Measurements from ENCODE around the gene PAEP.
"Not testable (repeated sequence)": the region's sequence is repeated elsewhere in the genome, so short reads cannot be mapped to it uniquely, and the experiment has no call there.

Gene PAEP

DNA sequence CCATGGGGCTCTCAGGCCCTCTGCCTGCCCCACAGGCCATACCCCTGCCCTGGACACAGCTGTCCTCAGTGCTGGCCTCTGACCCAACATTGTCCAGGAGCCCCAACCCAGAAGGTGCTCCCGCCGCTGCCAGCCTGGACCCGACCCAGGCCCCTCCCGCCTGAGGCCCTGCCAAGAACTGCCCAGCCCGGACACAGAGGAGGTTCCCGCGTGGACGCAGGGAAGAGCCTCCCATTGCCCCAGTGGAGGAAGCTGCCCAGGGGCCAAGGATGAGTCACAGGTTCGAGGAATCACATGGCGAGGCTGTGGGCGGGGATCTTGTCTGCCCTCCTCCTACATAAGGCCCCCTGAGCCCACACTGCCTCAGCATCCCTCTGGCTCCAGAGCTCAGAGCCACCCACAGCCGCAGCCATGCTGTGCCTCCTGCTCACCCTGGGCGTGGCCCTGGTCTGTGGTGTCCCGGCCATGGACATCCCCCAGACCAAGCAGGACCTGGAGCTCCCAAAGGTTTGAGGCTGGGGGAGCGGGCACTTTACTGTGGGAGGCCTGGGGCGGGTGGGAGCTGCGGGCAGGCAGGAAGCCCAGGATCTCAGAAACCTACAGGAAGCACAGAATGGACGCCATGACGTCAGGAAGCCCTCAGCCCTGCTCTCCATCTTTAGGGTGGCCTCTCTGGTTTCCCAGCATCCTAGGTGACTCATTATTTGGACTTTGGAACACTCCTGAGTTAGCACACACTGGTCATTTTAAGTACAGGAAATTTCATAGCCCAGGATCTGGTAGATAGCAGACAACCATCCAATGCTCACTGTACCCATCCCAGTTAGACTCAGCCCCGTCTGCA lies at the start of gene PAEP:
PAEP (plus strand) TSS at position 366 of the 844 bp plus-strand sequence.
- Mint-ChIP-seq H3K4me3 (no peak within 1 kb of the TSS), H3K36me3 (ENCODE audit: low read depth) (no peaks in the 10 kb centered on the region), H3K9me3 (no peaks in the 10 kb centered on the region), H3K27me3 (peaks cover 22% of the 10 kb centered on the region), H3K27ac (no peak within 1 kb of the TSS), H3K4me1 (ENCODE audit: low read depth) (no peaks in the 10 kb centered on the region)

DNA sequence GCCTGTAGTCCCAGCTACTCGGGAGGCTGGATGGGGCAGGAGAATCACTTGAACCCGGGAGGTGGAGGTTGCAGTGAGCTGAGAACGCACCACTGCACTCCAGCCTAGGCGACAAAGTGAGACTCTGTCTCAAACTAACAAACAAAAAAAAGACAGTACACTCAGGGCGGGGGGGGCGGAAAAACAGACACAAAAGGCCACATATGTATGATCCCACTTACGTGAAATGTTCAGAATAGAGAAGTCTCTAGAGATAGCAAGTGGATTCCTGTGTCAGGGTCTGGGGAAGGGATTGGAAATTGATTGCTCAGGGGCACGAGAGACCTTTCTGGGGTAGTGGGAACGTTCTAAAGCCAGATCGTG lies 49.3 kb upstream of the PAEP start:
- Mint-ChIP-seq H3K27ac (no peak overlapping the region), H3K4me3 (no peak overlapping the region), H3K27me3 (peaks cover 3% of the 10 kb centered on the region), H3K9me3 (peaks cover 10% of the 10 kb centered on the region), H3K4me1 (ENCODE audit: low read depth) (peaks cover 15% of the 10 kb centered on the region), H3K36me3 (ENCODE audit: low read depth) (no peaks in the 10 kb centered on the region)

DNA sequence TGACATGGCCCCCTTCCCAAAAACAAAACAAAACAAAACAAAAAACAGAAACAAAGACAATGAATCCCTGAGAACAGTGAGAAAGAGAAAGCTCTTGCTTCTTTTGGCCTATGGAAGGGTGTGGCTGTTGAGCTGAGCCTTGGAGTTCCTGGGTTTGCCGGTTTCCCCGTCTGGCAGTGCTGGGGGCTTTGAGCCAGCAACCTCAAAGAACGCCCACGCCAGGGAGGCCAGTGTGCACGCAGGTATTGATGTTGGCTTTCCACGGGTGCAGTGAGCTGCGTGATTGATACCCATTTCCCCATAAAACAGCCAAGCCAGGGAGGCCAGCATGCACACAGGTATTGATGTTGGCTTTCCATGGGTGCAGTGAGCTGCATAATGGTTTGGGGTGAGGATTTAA lies 48.7 kb upstream of the PAEP start:
- Mint-ChIP-seq H3K4me1 (ENCODE audit: low read depth) (peaks cover 15% of the 10 kb centered on the region), H3K9me3 (peaks cover 10% of the 10 kb centered on the region), H3K36me3 (ENCODE audit: low read depth) (no peaks in the 10 kb centered on the region), H3K4me3 (no peak overlapping the region), H3K27ac (no peak overlapping the region), H3K27me3 (peaks cover 7% of the 10 kb centered on the region)

DNA sequence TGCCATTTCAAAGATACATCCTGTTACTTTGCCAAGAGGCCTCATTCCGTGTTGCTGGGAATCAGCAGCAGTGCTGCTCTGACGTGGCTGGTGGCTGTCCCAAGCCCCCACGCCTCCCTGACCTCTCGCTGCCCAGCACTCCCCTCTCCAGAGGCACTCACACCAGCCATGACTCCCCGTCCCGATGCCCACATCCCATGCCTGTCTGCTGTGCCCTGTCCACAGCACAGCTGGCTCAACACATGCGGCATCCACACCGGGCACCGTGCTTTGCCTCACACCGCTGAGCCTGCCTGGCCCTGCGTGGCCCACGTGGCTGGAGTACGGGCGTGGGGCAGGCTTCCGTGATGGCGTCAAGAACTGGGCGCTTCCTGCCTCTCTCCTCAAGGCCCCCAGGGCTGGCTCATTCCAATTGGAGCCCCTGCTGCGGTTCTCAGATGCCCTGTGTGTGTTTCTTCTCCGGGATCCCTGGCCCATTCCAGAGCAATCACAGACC lies 48.2 kb upstream of the PAEP start:
- no peak overlapping the region for H3K27ac Mint-ChIP-seq
- no peaks in the 10 kb centered on the region for H3K36me3 Mint-ChIP-seq (ENCODE audit: low read depth)
- peaks cover 10% of the 10 kb centered on the region for H3K9me3 Mint-ChIP-seq
- peaks cover 11% of the 10 kb centered on the region for H3K27me3 Mint-ChIP-seq
- no peak overlapping the region for H3K4me3 Mint-ChIP-seq
- peaks cover 15% of the 10 kb centered on the region for H3K4me1 Mint-ChIP-seq (ENCODE audit: low read depth)

DNA sequence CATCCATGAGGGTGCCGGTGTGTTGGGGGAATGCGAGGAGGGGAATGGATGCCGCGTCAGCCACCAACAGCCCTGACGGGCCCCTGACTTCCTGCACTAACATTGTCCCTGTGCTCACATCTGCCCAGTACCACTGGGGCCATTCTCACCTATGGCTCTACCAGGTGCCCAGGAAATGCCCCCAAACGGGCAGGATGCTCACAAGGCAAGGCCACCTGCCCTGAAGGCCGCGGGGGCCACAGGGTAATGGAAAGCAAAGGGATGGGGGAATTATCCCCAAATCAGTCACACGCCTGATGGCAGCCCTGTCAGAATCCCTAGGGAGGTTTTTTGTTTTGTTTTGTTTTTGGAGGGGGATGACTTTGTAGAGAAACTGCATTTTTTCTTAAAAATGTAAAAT lies 47.6 kb upstream of the PAEP start:
- not testable (repeated sequence) for H3K9me3 Mint-ChIP-seq; H3K27ac Mint-ChIP-seq; H3K36me3 Mint-ChIP-seq (ENCODE audit: low read depth); H3K4me3 Mint-ChIP-seq
- Mint-ChIP-seq H3K27me3 (peaks cover 13% of the 10 kb centered on the region), H3K4me1 (ENCODE audit: low read depth) (peaks cover 15% of the 10 kb centered on the region)

DNA sequence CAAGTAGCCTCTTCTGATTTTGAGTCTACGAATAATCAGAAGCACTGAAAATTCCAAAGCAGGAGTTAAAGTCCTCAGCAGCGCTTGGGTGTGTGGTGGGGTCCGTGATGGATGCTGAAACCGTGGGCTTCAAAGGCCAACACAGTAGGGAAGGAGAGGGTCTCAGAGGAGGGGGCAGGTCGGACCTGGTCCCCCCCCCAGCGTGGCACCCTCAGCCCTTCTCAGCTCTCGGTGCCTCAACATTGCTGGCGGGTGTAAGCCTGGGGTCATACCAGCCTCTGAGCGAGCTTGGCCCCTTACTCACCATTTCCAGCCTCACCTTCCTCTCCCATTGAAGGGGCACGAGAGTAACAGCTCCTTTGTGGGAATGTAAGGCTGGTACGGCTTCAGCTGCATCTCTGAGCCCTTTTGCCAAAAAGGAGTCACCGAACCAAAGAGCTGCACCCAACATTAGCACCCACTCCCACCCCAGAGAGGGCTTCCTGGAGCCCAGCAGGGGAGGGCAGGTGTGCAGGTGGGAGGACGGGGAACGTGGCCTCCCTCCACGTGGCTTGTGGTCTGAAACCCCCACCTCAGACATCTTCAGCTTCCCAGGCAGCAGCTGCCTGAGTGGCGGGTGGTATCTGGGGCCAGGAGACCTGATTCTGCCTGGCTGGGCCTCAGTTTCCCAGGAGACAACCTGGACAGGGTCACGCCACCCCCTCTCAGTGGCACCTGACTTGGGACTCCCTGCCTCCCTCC lies 47.0 kb upstream of the PAEP start:
- Mint-ChIP-seq H3K27me3 (peaks cover 14% of the 10 kb centered on the region), H3K4me1 (ENCODE audit: low read depth) (peaks cover 15% of the 10 kb centered on the region), H3K36me3 (ENCODE audit: low read depth) (no peaks in the 10 kb centered on the region), H3K4me3 (no peak overlapping the region), H3K27ac (no peak overlapping the region), H3K9me3 (peaks cover 1% of the 10 kb centered on the region)

DNA sequence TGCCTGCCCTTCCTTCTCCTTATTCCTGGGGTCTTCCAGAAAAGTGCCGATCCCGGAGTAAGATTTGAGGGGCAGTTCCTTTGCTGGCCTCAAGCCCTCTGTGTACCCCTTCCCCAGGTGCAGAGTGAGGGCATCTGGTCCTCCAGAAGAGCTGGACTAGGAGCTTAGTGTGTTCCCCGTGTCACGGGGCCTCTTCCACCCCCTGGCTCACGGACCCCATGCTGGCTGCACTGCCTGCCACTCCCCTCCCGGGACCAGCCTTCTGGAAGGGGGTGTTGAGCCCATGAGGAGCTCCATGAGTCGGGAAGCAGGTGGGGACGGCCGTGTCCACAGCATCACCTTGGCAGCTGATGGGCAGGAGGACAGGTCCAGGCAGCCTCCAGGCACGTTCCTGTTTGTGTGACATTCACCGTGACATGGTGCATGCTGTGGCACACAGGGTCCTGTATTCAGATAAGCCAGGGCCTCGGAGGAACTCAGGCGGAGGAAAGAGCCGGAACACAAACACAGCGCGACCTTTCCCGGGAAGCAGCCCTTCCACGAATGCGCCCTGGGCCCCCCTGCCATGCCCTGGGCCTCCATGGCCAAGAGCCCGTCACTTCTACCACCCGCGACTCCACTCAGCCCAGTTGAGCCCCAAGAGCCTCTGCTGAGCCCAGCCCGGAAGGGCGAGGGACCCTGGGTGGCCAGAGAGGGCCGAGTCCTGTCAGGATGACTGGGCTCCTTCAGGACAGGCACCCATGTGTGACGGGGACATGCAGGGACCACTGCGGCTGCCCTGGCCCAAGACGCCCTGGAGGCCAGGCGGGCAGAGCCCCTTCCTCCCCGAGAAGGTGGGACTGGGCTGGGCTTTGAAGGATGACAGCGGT lies 46.2 kb upstream of the PAEP start:
- Mint-ChIP-seq H3K4me3 (no peak overlapping the region), H3K36me3 (ENCODE audit: low read depth) (no peaks in the 10 kb centered on the region), H3K9me3 (no peaks in the 10 kb centered on the region), H3K27me3 (peaks cover 19% of the 10 kb centered on the region), H3K27ac (no peak overlapping the region), H3K4me1 (ENCODE audit: low read depth) (peaks cover 15% of the 10 kb centered on the region)

DNA sequence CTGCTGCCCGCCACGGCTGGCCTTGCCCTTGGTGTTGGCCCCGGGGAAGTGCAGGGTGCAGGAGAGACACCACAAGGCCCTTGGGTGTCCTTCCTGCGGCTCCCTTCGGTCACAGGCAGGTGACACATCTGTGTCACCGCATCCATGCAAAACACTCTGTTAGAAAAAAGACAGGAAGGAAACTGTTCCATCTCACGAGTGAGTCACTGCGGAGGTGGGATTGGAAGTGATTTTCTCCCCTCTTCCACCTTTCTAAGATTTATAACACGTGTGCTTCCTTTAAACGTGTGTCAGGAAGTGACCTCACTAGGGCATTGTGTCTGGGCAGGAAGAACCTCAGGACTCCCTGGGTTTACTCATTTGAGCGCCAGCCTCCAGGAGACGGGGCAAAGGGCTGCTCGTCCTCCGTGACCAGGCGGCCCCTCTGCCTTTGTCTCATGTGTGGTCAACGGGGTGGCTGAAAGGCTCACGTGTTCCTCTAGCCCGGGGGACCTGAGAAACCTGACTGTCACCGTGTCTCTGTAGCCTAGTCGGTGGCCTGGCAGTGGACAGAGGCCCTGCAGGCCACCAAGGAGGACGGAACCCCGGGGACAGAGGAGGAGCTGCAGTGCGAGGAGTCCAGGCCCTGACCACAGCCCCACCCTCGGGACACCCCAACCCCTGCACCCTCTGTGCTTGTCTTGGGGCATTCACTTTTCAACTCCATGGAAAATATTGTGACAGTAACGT lies 45.3 kb upstream of the PAEP start:
- H3K36me3 Mint-ChIP-seq (ENCODE audit: low read depth): no peaks in the 10 kb centered on the region
- H3K4me1 Mint-ChIP-seq (ENCODE audit: low read depth): peaks cover 9% of the 10 kb centered on the region
- no peak overlapping the region for H3K4me3 Mint-ChIP-seq
- no peak overlapping the region for H3K27ac Mint-ChIP-seq
- peaks cover 19% of the 10 kb centered on the region for H3K27me3 Mint-ChIP-seq
- no peaks in the 10 kb centered on the region for H3K9me3 Mint-ChIP-seq

DNA sequence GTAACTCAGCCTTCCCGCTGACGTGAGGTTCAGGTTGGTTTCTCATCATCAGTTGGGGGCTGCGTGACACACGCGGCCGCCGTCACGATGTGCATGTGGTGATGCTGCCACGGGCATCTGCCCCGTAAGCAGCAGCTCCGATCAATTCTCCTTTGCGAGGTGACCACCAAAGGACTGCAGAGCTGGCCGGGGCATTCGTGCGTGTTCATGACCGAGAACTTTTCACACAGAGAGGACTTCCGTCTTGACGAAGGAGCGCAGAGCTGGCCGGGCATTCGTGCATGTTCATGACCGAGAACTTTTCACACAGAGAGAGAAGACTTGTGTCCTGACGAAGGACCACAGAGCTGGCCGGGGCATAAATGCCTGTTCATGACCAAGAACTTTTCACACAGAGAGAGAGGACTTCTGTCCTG lies 44.1 kb upstream of the PAEP start:
- peaks cover 4% of the 10 kb centered on the region for H3K4me1 Mint-ChIP-seq (ENCODE audit: low read depth)
- peaks cover 20% of the 10 kb centered on the region for H3K27me3 Mint-ChIP-seq
- H3K27ac Mint-ChIP-seq: no peak overlapping the region
- H3K9me3 Mint-ChIP-seq: no peaks in the 10 kb centered on the region
- H3K4me3 Mint-ChIP-seq: no peak overlapping the region
- H3K36me3 Mint-ChIP-seq (ENCODE audit: low read depth): no peaks in the 10 kb centered on the region

DNA sequence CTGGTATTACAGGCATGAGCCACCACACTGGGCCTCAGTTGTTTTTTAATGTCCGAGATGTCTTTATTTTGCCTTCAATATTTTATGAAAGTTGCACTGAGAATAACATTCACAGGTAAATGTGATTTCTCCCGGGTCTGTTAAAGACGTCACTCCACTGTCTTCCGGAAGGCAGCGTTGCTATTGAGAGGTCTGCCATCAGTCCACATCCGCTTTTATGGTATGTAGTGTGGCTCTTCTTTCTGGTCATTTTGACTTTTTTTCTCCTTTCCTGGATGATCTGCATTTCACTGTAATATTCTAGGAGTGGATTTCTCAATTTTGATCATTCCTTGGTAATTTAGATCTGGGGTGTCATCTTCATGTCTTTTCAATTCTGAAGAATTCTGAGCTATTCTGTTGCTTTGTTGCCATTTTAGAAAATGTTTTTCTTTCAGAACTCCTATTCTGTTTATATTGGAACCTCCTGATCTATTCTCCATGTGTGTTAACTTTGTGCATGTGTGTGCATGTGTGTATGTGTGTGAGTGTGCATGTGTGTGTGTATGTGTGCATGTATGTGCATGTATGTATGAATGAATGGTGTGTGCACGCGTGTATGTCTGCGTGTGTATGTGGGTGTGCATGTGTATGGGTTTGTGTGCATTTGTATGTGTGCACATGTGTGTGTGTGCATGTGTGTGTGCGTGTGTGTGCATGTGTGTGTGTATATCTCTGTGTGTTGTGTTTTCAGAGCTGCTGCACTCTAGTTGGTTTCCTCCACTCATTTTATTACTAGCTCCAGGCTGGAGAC lies 42.2 kb upstream of the PAEP start:
- Mint-ChIP-seq H3K27me3 (peaks cover 20% of the 10 kb centered on the region), H3K9me3 (no peaks in the 10 kb centered on the region), H3K4me1 (ENCODE audit: low read depth) (peaks cover 4% of the 10 kb centered on the region), H3K36me3 (ENCODE audit: low read depth) (no peaks in the 10 kb centered on the region), H3K27ac (no peak overlapping the region), H3K4me3 (no peak overlapping the region)

DNA sequence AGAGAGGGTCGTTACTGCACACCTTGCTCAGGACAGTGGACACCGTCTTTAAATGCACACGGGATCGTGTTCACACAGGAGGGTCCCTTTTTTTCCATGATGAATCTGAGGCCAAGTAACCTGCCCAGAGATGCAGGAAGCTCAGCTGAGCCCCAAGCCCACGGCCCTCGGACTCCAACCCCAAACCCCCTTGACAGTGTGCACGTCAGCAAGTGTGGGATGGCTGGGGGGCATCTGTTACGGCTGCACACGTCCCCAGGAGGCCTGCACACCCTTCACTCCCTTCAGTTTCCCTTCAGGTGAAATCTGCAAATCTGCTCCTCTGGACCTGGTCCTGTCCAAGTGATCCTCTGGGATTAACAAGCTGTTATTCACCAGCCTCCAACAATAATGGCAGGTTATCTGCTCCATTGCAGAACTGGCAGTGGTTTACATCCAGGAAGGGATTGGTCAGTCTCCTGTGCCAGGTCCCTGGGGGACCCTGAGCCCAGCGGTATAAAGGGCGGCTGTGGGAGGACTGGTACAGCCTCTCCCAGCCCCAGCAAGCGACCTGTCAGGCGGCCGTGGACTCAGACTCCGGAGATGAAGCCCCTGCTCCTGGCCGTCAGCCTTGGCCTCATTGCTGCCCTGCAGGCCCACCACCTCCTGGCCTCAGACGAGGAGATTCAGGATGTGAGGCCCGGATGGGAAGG lies 40.5 kb upstream of the PAEP start, which contains the start of gene LCN1:
LCN1 (plus strand) TSS at position 525 of the 692 bp plus-strand sequence; CDS start at position 583, 58 bp downstream.
- Mint-ChIP-seq H3K9me3 (no peaks in the 10 kb centered on the region), H3K27ac (no peak within 1 kb of the TSS), H3K4me1 (ENCODE audit: low read depth) (peaks cover 3% of the 10 kb centered on the region), H3K27me3 (peaks cover 20% of the 10 kb centered on the region), H3K4me3 (no peak within 1 kb of the TSS), H3K36me3 (ENCODE audit: low read depth) (no peaks in the 10 kb centered on the region)

DNA sequence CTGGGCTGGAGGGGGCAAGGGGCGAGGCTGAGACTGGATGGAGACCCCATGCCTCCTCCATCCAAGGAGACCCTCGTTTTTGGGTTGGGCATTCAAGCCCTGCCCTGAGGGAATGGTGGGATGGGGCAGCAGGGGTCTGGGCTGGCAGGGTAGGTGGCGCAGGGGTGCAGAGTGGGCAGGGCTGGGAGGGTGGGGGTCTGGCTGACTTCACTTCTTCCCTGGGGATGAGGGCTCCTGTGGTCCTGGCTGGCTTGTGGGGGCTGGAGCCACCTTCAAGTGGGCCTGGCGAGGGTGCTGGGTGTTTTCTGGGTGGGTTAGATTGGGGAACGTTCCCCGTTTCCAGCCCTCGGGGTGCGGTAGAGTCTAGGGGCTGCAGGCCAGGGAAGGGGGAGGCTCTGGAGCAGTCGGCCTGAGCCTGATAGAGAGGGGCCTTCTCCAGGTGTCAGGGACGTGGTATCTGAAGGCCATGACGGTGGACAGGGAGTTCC lies 39.9 kb upstream of the PAEP start:
- no peaks in the 10 kb centered on the region for H3K4me1 Mint-ChIP-seq (ENCODE audit: low read depth)
- peaks cover 20% of the 10 kb centered on the region for H3K27me3 Mint-ChIP-seq
- no peaks in the 10 kb centered on the region for H3K9me3 Mint-ChIP-seq
- H3K27ac Mint-ChIP-seq: no peak overlapping the region
- no peak overlapping the region for H3K4me3 Mint-ChIP-seq
- no peaks in the 10 kb centered on the region for H3K36me3 Mint-ChIP-seq (ENCODE audit: low read depth)

All from stimulated activated naive CD8-positive, alpha-beta T cell treated with anti-CD3 and anti-CD28 coated beads, Interleukin-15, Interleukin-2, amounts not matched to agents 100 ng/mL and 50 ng/mL, for 24 hours (primary cell).